HG03139 (cell line): ENCODE measurements around the gene GRID1.
"Not testable (repeated sequence)": the region's sequence is repeated elsewhere in the genome, so short reads cannot be mapped to it uniquely, and the experiment has no call there.

Experiments
- ATAC-seq: cut with Tn5 transposase; IDR thresholded peaks from one replicate; pipeline ENCODE4 v1.9.1; 2021; ENCODE audit not compliant: unreplicated experiment

Gene GRID1

GRCh38 chr10:85789982-85790789 lies 576.4 kb downstream of the GRID1 start:
- no peak for ATAC-seq

- no peak for ATAC-seq
Observed at GRCh38 chr10:85789125-85789524, 577.5 kb downstream of the GRID1 start.

- no peak for ATAC-seq
Observed at GRCh38 chr10:85788570-85788969, 578.0 kb downstream of the GRID1 start.

GRCh38 chr10:85787881-85788280 lies 578.7 kb downstream of the GRID1 start:
- ATAC-seq = no peak

GRCh38 chr10:85787393-85787792 lies 579.2 kb downstream of the GRID1 start:
- ATAC-seq = no peak

GRCh38 chr10:85786401-85786899 lies 580.1 kb downstream of the GRID1 start:
- ATAC-seq = no peak

GRCh38 chr10:85784792-85785191 lies 581.8 kb downstream of the GRID1 start:
- ATAC-seq = no peak

- no peak for ATAC-seq
Observed at GRCh38 chr10:85781404-85781803, 585.2 kb downstream of the GRID1 start.

GRCh38 chr10:85778074-85778473 lies 588.5 kb downstream of the GRID1 start:
- no peak for ATAC-seq

GRCh38 chr10:85767891-85768290 lies 598.7 kb downstream of the GRID1 start:
- ATAC-seq = no peak

GRCh38 chr10:85764108-85764507 lies 602.5 kb downstream of the GRID1 start:
- no peak for ATAC-seq

- no peak for ATAC-seq
Observed at GRCh38 chr10:85761906-85762445, 604.6 kb downstream of the GRID1 start.

GRCh38 chr10:85741626-85742300 lies 624.8 kb downstream of the GRID1 start:
- peak; percentile 96 for ATAC-seq

- ATAC-seq = no peak
Observed at GRCh38 chr10:85735997-85736396, 630.6 kb downstream of the GRID1 start.

GRCh38 chr10:85734791-85735190 lies 631.8 kb downstream of the GRID1 start:
- ATAC-seq = no peak

GRCh38 chr10:85724215-85724614 lies 642.4 kb downstream of the GRID1 start:
- ATAC-seq = no peak

GRCh38 chr10:85720931-85721590 lies 645.5 kb downstream of the GRID1 start:
- no peak for ATAC-seq

GRCh38 chr10:85719408-85719807 lies 647.2 kb downstream of the GRID1 start:
- ATAC-seq = no peak

GRCh38 chr10:85713885-85714284 lies 652.7 kb downstream of the GRID1 start:
- ATAC-seq = no peak

GRCh38 chr10:85702768-85703167 lies 663.8 kb downstream of the GRID1 start:
- no peak for ATAC-seq

- ATAC-seq = not testable (repeated sequence)
Observed at GRCh38 chr10:85699066-85699465, 667.5 kb downstream of the GRID1 start.
